ENCODE results near the gene CORO1C.
"Not testable (repeated sequence)": the region's sequence is repeated elsewhere in the genome, so short reads cannot be mapped to it uniquely, and the experiment has no call there.

CORO1C gene

GRCh38 chr12:108772891-108773797 is 41.8 kb upstream of the CORO1C start:
- peak overlapping the region; percentile 91 for H3K27ac ChIP-seq
- ChIA-PET POLR2A (ENCODE audit: low non-redundant PET) (no interaction called here), CTCF (interaction anchor here (0.6 kb wide), 1 partner anchor 155 kb away, joined by 3 read pairs; no protein-coding TSS in a partner anchor)
- TF ChIP-seq CTCF (conservative IDR thresholded peaks at IDR 0.05; ENCODE audit: low read depth) = no peak
- DNase-seq (ENCODE audit: low spot score) = no peak

GRCh38 chr12:108772247-108772646 is 40.9 kb upstream of the CORO1C start:
- CTCF ChIA-PET = no interaction called here
- POLR2A ChIA-PET (ENCODE audit: low non-redundant PET) = no interaction called here
- TF ChIP-seq CTCF (conservative IDR thresholded peaks at IDR 0.05; ENCODE audit: low read depth) = no peak
- H3K27ac ChIP-seq = peak overlapping the region; percentile 91
- DNase-seq (ENCODE audit: low spot score) = no peak

GRCh38 chr12:108771835-108772234 is 40.5 kb upstream of the CORO1C start:
- DNase-seq (ENCODE audit: low spot score); POLR2A ChIA-PET (ENCODE audit: low non-redundant PET); CTCF ChIA-PET: not testable (repeated sequence)
- H3K27ac ChIP-seq = peak overlapping the region; percentile 91

GRCh38 chr12:108770963-108771362 is 39.6 kb upstream of the CORO1C start:
- ChIA-PET CTCF (no interaction called here), POLR2A (ENCODE audit: low non-redundant PET) (no interaction called here)
- no peak for TF ChIP-seq CTCF (conservative IDR thresholded peaks at IDR 0.05; ENCODE audit: low read depth)
- DNase-seq (ENCODE audit: low spot score) = no peak
- no peak overlapping the region; the same call in 1 of the 2 replicates for H3K27ac ChIP-seq

GRCh38 chr12:108770269-108770829 is 39.0 kb upstream of the CORO1C start:
- TF ChIP-seq CTCF (conservative IDR thresholded peaks at IDR 0.05; ENCODE audit: low read depth) = no peak
- no peak for DNase-seq (ENCODE audit: low spot score)
- H3K27ac ChIP-seq = no peak overlapping the region
- CTCF ChIA-PET = no interaction called here
- POLR2A ChIA-PET (ENCODE audit: low non-redundant PET) = no interaction called here

GRCh38 chr12:108768591-108769500 is 37.5 kb upstream of the CORO1C start:
- CTCF ChIA-PET = interaction anchor here (0.6 kb wide), 1 partner anchor 10 kb away, joined by 3 read pairs; no protein-coding TSS in a partner anchor
- no peak for TF ChIP-seq CTCF (conservative IDR thresholded peaks at IDR 0.05; ENCODE audit: low read depth)
- POLR2A ChIA-PET (ENCODE audit: low non-redundant PET) = no interaction called here
- peak; percentile 35 for DNase-seq (ENCODE audit: low spot score)
- peak overlapping the region; percentile 50 for H3K27ac ChIP-seq
